Measurements from ENCODE around the gene PGK2. TPM values are rescaled to one million over a fixed set of nuclear protein-coding genes. Genes with fewer than 3 reads are reported as not detected.

Gene PGK2
- total RNA-seq, result not detected
- long read RNA-seq, result 0 reads

DNA sequence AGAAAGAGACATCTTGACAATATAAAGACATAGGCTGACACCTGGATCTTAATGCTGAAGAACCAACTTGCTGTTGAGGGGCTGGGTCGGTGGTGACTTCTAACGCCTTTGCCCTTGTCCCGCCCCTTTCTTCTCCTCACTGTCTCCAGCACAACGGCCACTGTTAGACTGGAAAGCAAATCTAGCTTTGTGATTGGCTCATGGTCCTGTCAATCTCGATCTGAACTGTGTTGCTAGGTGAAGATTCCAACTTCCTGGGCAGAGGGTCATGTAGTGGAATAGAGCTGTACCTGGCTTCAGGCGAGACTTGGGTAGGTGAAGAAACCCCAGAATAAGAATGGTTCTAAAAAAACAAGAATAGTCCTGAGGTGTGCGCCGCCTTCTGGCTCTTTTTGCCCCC is at the start of gene PGK2:
Gene PGK2 (minus strand): TSS at position 110 of the 400 bp plus-strand sequence. CDS start 98 bp downstream, at position 12.
- intact Hi-C loops (cut with DNase I), result no loop called here
- no peaks in the 10 kb centered on the region for H3K27me3 ChIP-seq
- no peak within 1 kb of the TSS for H3K4me3 ChIP-seq
- DNase-seq, result no peak
- H3K4me1 ChIP-seq, result no peaks in the 10 kb centered on the region
- no peaks in the 10 kb centered on the region for H3K36me3 ChIP-seq
- TF ChIP-seq CTCF (IDR thresholded peaks at IDR 0.05), result no peak
- no peaks in the 10 kb centered on the region for H3K9me3 ChIP-seq
- ATAC-seq, result no peak
- no peak within 1 kb of the TSS for H3K27ac ChIP-seq

DNA sequence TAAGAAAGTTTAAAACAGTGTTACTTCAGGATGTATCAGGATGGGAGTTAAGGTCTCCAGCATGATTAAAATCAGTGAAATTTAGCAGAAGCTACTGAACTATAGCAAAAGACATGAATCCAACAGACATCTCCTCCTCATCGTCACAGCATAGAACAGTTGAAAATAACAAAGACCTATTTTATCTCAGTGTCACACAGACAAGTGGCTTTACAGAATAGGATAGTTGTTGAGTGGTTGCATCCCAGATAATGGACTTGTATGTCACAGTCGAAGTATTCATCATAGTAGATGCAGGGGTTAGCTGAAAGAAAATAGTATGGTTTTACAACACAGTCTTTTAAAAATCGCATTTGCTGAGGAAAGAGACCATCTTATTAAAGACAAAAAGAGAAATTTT is 48.1 kb upstream of the PGK2 start:
- no peaks in the 10 kb centered on the region for H3K9me3 ChIP-seq
- DNase-seq (no peak), ATAC-seq (no peak)
- H3K4me3 ChIP-seq, result no peak overlapping the region
- intact Hi-C loops (cut with DNase I), result no loop called here
- TF ChIP-seq CTCF (IDR thresholded peaks at IDR 0.05), result no peak
- H3K36me3 ChIP-seq, result no peaks in the 10 kb centered on the region
- H3K4me1 ChIP-seq, result no peaks in the 10 kb centered on the region
- H3K27me3 ChIP-seq, result no peaks in the 10 kb centered on the region
- no peak overlapping the region for H3K27ac ChIP-seq

DNA sequence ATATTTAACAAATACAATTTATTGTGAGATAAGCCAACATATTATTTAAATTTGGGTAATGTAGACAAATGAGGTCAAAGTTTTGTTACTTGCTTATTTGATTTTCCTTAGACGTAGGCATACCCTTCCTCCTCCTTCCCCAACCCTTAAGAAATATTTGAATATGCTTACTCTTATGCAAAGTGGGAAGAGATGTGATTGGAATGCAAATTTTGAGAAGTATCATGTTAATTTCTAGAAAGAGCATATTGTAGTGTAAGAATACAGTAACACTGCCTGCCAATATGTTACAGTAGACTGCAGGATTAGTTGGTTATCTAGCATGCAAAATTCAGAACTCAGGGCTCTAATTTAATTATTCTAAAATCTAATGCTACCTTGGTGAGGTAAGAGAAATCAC is 46.3 kb upstream of the PGK2 start:
- ATAC-seq (no peak), DNase-seq (no peak)
- Histone ChIP-seq H3K4me1 (no peaks in the 10 kb centered on the region), H3K27ac (no peak overlapping the region), H3K36me3 (no peaks in the 10 kb centered on the region), H3K27me3 (no peaks in the 10 kb centered on the region), H3K4me3 (no peak overlapping the region), H3K9me3 (no peaks in the 10 kb centered on the region)
- no peak for TF ChIP-seq CTCF (IDR thresholded peaks at IDR 0.05)
- intact Hi-C loops (cut with DNase I), result no loop called here

DNA sequence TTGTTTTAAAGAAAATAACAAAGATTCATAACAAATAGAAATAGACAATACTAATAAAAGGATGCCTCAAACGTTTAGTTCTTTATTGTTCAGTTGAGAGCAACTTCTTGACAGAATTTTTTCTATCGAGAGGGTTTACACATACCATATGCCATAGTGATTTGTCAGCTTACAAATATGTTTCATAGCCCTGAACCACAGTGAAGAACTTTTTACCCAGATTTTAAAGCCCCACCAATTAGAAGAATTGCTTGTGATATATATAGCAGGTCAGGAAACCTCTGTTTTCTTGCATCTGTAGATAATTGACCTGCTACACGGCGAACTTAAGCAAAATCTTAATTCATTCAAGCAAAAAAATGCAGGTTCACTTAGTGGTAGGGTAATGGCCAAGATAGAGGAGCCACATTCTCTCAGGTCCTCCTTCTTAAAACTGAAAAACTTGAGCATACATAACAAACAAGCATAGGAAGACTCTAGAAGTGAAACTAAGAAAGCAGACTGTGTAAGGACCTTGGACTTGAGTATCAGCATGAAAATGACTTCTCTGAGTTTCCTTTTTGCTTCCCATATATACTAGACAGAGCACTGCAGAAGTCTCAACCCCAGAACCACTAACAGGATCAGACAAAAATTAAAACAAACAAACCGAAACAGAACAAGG is 39.8 kb upstream of the PGK2 start:
- Histone ChIP-seq H3K4me3 (no peak overlapping the region), H3K36me3 (no peaks in the 10 kb centered on the region), H3K4me1 (no peaks in the 10 kb centered on the region), H3K27me3 (no peaks in the 10 kb centered on the region), H3K27ac (no peak overlapping the region), H3K9me3 (no peaks in the 10 kb centered on the region)
- no peak for DNase-seq
- intact Hi-C loops (cut with DNase I), result no loop called here
- TF ChIP-seq CTCF (IDR thresholded peaks at IDR 0.05), result no peak
- no peak for ATAC-seq

DNA sequence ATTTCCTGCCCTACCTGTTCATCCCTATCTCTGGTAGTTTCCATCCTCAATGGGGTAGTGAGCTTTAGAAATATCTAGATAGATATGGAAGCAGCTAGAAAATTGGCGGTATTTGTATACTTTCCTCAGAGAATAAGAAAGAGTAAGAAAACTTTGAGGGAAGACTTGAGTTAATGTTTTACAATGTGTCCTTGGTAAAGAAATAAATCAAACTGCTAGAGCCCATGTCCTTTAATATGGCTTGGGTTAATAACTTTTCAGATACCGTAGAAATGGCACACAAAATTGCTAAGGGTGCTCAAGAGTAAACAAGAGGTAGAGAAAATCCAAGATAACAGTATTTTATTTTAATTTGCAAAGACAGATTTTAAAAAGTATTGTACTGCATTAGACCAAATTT is 28.1 kb upstream of the PGK2 start:
- Histone ChIP-seq H3K27ac (no peak overlapping the region), H3K9me3 (no peaks in the 10 kb centered on the region), H3K36me3 (no peaks in the 10 kb centered on the region), H3K4me3 (no peak overlapping the region), H3K27me3 (no peaks in the 10 kb centered on the region), H3K4me1 (no peaks in the 10 kb centered on the region)
- DNase-seq (no peak), ATAC-seq (no peak)
- no peak for TF ChIP-seq CTCF (IDR thresholded peaks at IDR 0.05)
- intact Hi-C loops (cut with DNase I), result no loop called here

DNA sequence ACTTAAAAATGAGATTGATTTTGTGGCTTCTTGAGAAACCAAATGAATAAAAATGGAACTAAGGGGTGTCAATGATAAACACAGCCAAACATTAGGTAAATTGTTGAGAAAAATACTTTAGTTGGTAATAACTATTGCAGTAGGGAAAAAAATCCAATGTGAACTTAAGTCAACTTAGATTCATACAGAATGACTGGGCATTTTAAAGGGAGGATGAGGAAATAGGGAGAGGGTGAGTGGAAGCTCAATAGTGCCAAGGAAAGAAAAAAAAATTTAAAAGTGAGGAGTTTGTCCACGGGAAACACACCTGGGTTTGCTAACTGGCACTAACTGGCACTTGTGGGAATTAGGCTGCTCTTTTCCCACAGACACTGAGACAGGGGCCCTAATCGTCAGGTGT is 26.2 kb upstream of the PGK2 start:
- no peak for TF ChIP-seq CTCF (IDR thresholded peaks at IDR 0.05)
- no peaks in the 10 kb centered on the region for H3K36me3 ChIP-seq
- H3K9me3 ChIP-seq, result peaks cover 8% of the 10 kb centered on the region
- intact Hi-C loops (cut with DNase I), result no loop called here
- ATAC-seq (no peak), DNase-seq (no peak)
- H3K27ac ChIP-seq, result no peak overlapping the region
- no peak overlapping the region for H3K4me3 ChIP-seq
- H3K4me1 ChIP-seq, result no peaks in the 10 kb centered on the region
- H3K27me3 ChIP-seq, result no peaks in the 10 kb centered on the region
